ENCODE measurements around the gene SEC22C.

Gene SEC22C

GRCh38 chr3:42533161-42533897 lies 48.4 kb downstream of the SEC22C start:
- no peak for DNase-seq

DNA sequence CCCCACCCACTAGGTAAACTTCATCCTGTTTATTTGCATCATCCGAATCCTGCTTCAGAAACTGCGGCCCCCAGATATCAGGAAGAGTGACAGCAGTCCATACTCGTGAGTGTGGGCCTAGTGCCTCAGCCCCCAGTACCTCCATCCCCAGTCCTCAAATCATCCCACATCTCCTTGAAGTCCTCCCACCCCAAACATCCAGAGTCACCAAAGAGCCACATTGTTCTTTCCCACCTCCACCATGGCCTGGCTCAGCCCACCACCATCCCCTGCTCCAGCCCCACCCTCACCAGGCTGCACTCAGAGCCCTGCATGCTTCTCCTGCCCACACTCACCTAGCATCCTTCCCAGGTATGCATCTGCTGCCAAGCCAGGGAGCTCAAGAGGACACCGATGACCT lies 49.5 kb downstream of the SEC22C start:
- no peak for DNase-seq

DNA sequence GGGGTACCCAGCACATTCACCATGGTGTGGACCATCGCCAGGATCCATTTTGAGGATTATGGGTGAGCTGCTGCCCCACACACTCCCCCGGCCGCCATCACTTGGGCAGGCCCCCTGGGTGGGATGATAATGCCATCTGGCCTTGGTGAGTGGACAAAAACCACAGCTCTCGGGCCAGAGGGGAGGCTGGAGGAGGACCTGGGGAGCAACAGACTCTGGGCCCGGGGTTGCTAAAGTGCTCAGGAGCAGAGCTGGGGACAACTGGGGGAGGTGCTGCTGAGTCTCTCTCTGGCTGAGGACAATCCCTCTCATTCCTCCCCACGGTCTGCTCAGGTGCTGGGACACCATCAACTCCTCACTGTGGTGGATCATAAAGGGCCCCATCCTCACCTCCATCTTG lies 50.3 kb downstream of the SEC22C start:
- no peak for DNase-seq

GRCh38 chr3:42530073-42530472 lies 51.7 kb downstream of the SEC22C start:
- DNase-seq: no peak

DNA sequence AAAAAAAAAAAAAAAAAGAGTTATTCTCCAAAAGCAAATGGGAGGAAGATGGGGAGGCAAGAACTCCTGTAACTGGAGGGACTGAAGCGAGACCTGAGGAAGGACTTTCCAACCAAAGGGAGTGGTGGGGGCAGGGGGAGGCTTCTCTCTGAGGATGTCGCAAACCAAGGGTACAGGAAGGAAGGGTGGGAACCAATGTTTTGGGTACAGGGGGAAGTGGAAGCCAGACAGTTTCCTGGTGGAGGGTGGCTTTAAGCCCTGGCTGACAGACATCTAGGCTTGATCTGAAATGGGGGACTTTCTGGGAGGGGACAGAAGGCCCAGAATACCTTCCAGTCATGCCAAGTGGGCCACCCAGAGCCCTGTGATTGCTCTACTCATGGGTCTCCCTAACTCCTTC lies 52.3 kb downstream of the SEC22C start:
- peak; percentile 40 to 53 for DNase-seq

DNA sequence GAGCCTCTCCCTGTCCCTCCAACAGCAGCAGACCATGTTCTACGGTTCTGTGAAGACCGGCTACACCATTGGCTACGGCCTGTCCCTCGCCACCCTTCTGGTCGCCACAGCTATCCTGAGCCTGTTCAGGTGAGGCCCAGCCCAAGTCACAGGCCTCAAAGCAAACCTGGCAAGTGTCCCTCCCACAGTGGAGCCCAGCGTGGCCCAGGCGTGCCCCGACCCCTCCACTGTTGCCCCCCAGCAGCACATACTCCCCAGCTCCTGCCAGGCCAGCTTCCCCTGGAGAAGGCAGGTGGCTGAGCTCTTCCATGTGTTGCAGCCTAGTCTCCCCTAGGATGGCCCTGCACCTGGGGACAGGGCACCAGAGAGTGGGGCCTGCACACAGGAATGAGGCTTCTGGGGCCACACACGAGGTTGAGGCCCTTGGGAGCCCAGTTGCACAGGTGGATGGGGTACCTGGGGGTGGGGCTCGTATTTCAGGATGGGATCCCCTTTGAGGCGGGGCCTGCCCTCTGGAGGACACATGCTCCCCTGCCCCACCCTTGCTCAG lies 54.3 kb downstream of the SEC22C start:
- DNase-seq: no peak

- no peak for DNase-seq
Measured at GRCh38 chr3:42526616-42527367, 55.0 kb downstream of the SEC22C start.

- DNase-seq: no peak
Measured at GRCh38 chr3:42525736-42526345, 55.9 kb downstream of the SEC22C start.

DNA sequence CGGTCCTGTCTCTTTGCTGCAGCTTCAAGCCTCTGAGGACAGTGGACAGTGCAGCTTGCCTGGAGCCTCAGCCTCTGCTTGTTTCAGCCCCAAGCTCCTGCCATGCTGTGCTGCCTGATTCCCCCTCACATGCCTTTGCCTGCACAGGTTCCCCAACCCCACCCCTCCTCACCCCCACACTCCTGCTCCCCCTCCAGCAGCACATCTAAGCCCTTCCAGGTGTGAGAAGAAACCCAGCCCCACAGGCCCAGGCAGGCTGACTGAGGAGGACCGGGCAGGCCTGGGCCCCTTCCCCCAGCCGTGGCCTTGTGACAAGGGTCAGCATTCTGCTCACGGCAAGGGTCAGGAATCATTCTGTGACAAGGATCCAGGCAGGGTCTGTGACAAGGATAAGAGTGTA lies 56.6 kb downstream of the SEC22C start:
- no peak for DNase-seq

DNA sequence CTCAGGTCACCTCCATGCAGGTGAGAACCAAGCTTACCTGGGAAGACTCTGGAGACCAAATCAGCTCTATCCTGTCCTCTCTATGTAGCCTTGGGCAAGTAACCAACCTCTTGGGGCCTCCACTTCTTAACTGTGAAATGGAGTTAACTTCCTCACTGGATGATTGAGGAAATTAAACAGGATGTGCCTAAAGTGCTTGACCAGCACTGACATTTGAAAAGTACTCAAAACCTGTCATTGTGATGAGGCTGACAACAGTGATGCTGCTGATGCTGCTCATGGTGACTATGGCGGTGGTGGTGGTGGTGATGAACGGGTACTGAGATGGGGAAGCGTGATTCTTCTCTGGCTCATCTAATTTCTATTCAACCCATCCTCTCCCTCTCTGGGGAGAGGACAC lies 57.0 kb downstream of the SEC22C start:
- DNase-seq: peak; percentile 29 to 48

GRCh38 chr3:42520906-42521305 lies 60.9 kb downstream of the SEC22C start:
- DNase-seq: no peak

GRCh38 chr3:42520336-42520735 lies 61.4 kb downstream of the SEC22C start:
- no peak for DNase-seq

GRCh38 chr3:42519568-42519962 lies 62.2 kb downstream of the SEC22C start:
- no peak for DNase-seq

- peak; percentile 66 to 71 for DNase-seq
Measured at GRCh38 chr3:42518800-42519567, 62.8 kb downstream of the SEC22C start.

GRCh38 chr3:42517117-42517516 lies 64.7 kb downstream of the SEC22C start:
- no peak for DNase-seq

GRCh38 chr3:42516443-42516842 lies 65.3 kb downstream of the SEC22C start:
- no peak for DNase-seq

- no peak for DNase-seq
Measured at GRCh38 chr3:42515976-42516375, 65.8 kb downstream of the SEC22C start.

DNA sequence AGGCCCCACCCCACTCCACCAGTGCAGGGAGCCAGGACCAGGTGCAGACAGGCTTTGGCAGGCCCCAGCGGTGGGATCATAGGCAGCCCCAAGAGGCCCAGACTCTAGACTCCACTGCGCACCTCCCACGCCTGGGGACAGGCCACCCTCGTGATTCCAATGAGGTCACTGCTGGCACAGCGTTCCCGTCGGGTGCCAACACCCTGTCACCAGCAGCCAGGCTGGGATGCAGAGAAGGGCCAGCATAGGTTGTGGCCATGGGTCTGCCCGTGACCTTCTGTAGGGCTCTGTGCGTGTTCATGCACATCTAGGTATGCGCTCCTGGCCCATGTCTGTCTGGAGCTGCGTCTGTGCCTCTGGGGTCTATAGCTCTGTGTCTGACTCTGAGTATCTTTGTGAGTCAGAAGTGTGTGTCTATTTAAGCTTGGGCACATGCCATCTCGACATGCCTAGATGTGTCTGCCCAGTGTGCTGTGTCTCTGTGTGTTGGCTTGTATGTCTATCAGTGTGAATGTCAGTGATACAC lies 66.3 kb downstream of the SEC22C start:
- DNase-seq: no peak

GRCh38 chr3:42514876-42515275 lies 66.9 kb downstream of the SEC22C start:
- DNase-seq: no peak

DNA sequence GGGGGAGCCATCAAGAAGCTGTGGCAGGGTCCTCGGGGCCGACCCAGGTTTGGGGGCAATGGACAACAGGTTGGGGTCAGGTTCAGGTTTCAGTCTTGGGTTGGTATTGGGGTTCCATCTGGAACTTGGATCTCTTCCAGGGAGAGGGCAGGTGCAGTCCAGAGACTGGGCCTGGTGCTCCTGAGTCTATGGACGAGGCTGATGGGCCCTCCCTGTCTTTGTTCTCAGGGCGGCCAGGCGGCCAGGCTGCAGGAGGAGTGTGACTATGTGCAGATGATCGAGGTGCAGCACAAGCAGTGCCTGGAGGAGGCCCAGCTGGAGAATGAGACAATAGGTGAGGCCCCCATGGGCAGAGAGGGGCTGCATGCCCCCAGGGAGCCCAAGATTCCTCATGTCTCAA lies 68.2 kb downstream of the SEC22C start:
- DNase-seq: no peak

DNA sequence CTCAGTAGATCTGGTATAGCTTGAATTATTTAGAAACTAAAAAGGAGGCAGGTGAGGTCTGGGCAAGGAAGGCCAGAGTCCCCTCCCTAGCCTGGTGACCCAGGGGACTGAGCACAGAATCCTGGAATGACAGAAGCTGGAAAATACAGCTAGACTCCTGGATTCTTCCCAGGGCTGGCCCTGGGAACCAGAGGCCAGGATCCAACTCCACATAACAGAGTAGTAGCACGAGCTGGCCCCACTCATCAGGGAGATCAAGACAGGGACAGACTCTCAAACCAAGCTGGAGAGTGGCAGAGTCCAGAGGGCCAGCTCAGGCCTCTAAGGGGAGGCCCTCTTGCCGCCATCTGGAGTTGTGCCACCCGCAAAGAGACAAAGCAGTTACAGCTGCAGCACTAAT lies 68.6 kb downstream of the SEC22C start:
- DNase-seq: no peak

GRCh38 chr3:42511736-42512135 lies 70.0 kb downstream of the SEC22C start:
- peak in 1 of 2 experiments; percentile 19 for DNase-seq

DNA sequence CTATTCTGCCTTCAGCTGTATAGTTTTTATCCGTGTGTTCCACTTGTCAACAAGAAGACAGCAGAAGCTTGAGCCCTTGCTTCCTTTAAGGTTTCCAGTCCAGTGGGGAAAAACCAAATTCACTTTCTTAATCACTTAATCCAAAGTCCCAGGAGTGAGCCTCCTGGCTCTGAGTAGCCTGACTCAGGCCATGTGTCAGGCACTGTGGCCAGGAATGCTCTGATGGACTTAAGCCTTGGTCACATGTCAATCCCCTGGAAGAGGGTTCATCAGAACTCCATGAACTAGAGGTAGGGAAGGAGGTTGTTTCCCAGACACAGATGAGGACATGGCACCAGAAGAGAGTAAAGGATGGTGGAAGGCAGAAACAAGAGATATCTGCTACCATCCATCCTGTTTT lies 70.6 kb downstream of the SEC22C start:
- no peak for DNase-seq

Measured in AML-193 (cell line).